HEK293T (cell line): ENCODE measurements around the gene SNTB2.

ENCODE experiments used
- CTCF ChIA-PET: fragments of 350-600 bp; formaldehyde crosslinking; extraction: SDS; loops from one replicate; lab custom pipeline; 2021; ENCODE audit warnings: antibody characterized with exemption, inconsistent platforms; lab: Yijun Ruan, JAX
- POLR2A ChIA-PET: fragments of 350-600 bp; formaldehyde crosslinking; extraction: SDS; loops from one replicate; lab custom pipeline; 2020; ENCODE audit warnings: antibody characterized with exemption, inconsistent platforms; lab: Yijun Ruan, JAX
- DNase-seq: peaks from one replicate; pipeline ENCODE4 v3.0.0; 2012; ENCODE audit warnings: mixed read lengths; ENCODE audit errors: extremely low spot score
- ARNT ChIP-seq: fragments of 450-650 bp; IDR thresholded peaks from 2 replicates; pipeline ENCODE4 v1.6.1; 2017; ENCODE audit warnings: mild to moderate bottlenecking
- BHLHE40 ChIP-seq: fragments of 450-650 bp; IDR thresholded peaks from 2 replicates; pipeline ENCODE4 v1.6.1; 2016; ENCODE audit warnings: mild to moderate bottlenecking, moderate library complexity, borderline replicate concordance
- CTBP1 ChIP-seq: fragments of 450-650 bp; IDR thresholded peaks from 2 replicates; pipeline ENCODE4 v1.6.1; 2016; ENCODE audit warnings: borderline replicate concordance
- ELF4 ChIP-seq: fragments of 450-650 bp; IDR thresholded peaks from 2 replicates; pipeline ENCODE4 v1.6.1; 2017; ENCODE audit warnings: antibody characterized with exemption
- FOXA1 ChIP-seq: fragments of 450-650 bp; IDR thresholded peaks from 2 replicates; pipeline ENCODE4 v1.6.1; 2016; ENCODE audit warnings: mild to moderate bottlenecking
- FOXM1 ChIP-seq: fragments of 450-650 bp; IDR thresholded peaks from 2 replicates; pipeline ENCODE4 v1.6.1; 2017; ENCODE audit warnings: mild to moderate bottlenecking, borderline replicate concordance
- HDGF ChIP-seq: fragments of 450-650 bp; IDR thresholded peaks from 2 replicates; pipeline ENCODE4 v1.6.1; 2017; ENCODE audit warnings: antibody characterized with exemption, borderline replicate concordance
- L3MBTL2 ChIP-seq: fragments of 450-650 bp; conservative IDR thresholded peaks from 2 replicates; pipeline ENCODE4 v1.6.1; 2016; ENCODE audit warnings: mild to moderate bottlenecking
- LEF1 ChIP-seq: fragments of 450-650 bp; IDR thresholded peaks from 2 replicates; pipeline ENCODE4 v1.6.1; 2017; ENCODE audit warnings: mild to moderate bottlenecking, borderline replicate concordance
- NFRKB ChIP-seq: fragments of 450-650 bp; IDR thresholded peaks from 2 replicates; pipeline ENCODE4 v1.6.1; 2016; ENCODE audit warnings: mild to moderate bottlenecking, moderate library complexity
- SP1 ChIP-seq: fragments of 450-650 bp; IDR thresholded peaks from 2 replicates; pipeline ENCODE4 v1.6.1; 2017
- SUZ12 ChIP-seq: fragments of 450-650 bp; IDR thresholded peaks from 2 replicates; pipeline ENCODE4 v1.6.1; 2016; ENCODE audit warnings: mild to moderate bottlenecking
- TARDBP ChIP-seq: fragments of 450-650 bp; IDR thresholded peaks from 2 replicates; pipeline ENCODE4 v1.6.1; 2016
- ZNF384 ChIP-seq: fragments of 450-650 bp; IDR thresholded peaks from 2 replicates; pipeline ENCODE4 v1.6.1; 2016
- TF ChIP-seq, protein P1 (sequence below): fragments of 450-650 bp; IDR thresholded peaks from 2 replicates; pipeline ENCODE4 v1.6.1; 2016

The SNTB2 gene

DNA sequence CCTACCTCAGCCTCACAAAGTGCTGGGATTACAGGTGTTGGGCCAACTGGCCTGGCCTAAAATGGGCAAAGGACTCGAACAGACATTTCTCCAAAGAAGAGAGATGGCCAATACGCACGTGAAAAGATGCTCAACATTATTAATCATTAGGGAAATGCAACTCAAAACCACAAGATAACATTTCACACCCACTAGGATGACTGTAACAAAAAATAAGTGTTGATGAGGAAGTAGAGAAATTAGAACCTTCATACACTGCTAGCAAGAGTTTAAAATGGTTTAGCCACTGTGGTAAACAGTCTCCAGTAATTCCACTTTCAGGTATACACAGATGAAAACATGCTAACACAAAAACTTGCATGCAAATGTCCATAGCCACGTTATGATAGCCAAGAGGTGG is 159.0 kb downstream of the SNTB2 start:
- DNase-seq = no peak
- ChIA-PET POLR2A (no interaction called here), CTCF (no interaction called here)
- TF ChIP-seq BHLHE40 = no peak
- 0 out of 2 replicates have a peak, but pooled peaks have one; percentile 9 for TF ChIP-seq ELF4

DNA sequence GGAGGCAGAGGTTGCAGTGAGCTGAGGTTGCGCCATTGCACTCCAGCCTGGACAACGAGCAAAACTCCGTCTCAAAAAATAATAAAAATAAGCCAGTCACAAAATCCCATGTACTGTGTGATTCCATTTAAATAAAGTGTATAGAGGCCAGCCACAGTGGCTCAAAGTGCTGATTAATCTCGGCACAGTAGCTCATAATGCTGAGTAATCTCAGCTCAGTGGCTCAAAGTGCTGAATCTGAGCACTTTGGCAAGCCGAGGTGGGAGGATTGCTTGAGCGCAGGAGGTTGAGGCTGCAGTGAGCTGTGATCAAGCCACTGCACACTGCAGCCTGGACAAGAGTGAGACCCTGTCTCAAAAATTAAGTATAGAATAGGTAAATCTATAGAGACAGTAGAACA is 159.7 kb downstream of the SNTB2 start:
- POLR2A ChIA-PET = interaction anchor here (1.5 kb wide), 1 partner anchor 38 kb away, joined by 3 read pairs; no protein-coding TSS in a partner anchor
- CTCF ChIA-PET = no interaction called here
- DNase-seq = no peak
- TF ChIP-seq FOXM1 (no peak), HDGF (no peak), LEF1 (no peak), ARNT (no peak), ELF4 (no peak), SP1 (no peak), TARDBP (no peak), NFRKB (no peak), BHLHE40 (no peak), ZNF384 (no peak)
- TF ChIP-seq, protein P1, sequence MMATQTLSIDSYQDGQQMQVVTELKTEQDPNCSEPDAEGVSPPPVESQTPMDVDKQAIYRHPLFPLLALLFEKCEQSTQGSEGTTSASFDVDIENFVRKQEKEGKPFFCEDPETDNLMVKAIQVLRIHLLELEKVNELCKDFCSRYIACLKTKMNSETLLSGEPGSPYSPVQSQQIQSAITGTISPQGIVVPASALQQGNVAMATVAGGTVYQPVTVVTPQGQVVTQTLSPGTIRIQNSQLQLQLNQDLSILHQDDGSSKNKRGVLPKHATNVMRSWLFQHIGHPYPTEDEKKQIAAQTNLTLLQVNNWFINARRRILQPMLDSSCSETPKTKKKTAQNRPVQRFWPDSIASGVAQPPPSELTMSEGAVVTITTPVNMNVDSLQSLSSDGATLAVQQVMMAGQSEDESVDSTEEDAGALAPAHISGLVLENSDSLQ = no peak

DNA sequence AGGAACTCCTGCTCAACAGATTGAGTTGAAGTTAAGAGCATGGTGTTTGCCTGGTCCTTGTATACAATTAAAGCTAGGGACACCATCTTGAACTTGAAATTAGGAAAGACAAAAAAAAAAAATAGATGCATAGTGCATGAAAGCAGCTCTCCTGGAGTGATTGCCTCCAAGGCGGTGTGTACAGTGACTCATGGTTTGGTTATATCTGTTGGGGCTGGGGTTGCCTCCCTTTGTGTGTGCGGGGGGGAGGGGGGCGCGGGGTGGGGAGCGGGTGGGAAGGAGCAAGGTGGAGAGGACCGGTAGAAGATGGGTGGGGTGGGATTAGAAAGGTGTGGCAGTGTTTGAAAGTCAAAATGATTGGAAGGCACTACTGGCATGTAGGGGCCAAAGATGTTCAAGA is 161.3 kb downstream of the SNTB2 start:
- CTCF ChIA-PET = no interaction called here
- POLR2A ChIA-PET = interaction anchor here (1.0 kb wide), 1 partner anchor 18 kb away, joined by 3 read pairs; the partner anchor contains the start of gene PDF
- DNase-seq = no peak
- TF ChIP-seq ZNF384 = no peak
- no peak for TF ChIP-seq LEF1
- no peak for TF ChIP-seq SUZ12

DNA sequence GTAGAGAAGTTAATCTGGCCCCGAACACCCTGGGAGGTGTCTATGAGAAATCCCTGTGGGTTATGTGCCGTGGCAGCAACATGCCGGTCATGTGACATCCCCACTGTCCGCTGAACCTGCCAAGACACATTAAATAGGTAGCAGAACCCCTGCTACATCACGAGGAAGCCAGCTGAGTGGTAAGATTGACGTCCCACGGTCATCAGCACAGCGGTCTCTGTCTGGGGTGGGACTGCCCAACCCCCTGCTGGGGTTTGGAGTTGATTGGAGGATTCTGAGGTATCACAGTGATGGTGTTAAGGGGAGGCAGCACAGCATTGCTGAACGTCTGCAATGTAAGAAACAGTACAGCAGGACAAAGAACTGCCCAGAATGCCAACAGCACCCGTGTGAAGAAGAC is 162.6 kb downstream of the SNTB2 start:
- DNase-seq = no peak
- no peak for TF ChIP-seq CTBP1
- TF ChIP-seq SP1 = no peak
- ChIA-PET CTCF (no interaction called here), POLR2A (no interaction called here)

DNA sequence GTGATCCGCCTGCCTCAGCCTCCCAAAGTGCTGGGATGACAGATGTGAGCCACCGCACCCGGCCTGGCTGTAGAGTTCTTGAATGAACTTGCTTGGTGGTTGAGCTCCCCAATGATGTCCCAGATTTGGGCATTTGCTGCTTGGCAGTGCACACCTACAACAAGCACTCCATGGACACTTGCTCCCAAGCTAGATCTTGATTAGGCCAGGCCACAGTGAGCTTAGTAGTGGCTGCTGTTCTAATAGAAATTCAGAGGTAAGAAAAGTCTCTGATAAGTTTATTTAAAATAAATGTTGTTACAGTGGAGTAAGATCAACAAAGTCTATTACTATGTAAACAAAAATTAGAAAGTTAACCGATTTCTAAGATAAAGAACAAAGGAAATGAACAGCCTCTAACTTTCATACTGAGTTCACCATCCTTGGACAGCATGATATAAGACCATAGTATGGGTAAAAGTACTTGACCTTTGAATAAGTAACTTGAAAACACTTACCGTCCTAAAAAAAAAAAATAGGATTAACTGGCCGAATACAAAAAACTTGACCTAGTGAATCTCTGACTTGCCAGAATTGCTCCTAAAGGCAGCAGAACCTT is 163.7 kb downstream of the SNTB2 start:
- CTCF ChIA-PET = no interaction called here
- DNase-seq = no peak
- POLR2A ChIA-PET = interaction anchor here (1.4 kb wide), 1 partner anchor 10 kb away, joined by 4 read pairs; no protein-coding TSS in a partner anchor
- TF ChIP-seq FOXA1 (no peak), FOXM1 (no peak), SP1 (no peak), SUZ12 (no peak), L3MBTL2 (no peak), TARDBP (no peak)

DNA sequence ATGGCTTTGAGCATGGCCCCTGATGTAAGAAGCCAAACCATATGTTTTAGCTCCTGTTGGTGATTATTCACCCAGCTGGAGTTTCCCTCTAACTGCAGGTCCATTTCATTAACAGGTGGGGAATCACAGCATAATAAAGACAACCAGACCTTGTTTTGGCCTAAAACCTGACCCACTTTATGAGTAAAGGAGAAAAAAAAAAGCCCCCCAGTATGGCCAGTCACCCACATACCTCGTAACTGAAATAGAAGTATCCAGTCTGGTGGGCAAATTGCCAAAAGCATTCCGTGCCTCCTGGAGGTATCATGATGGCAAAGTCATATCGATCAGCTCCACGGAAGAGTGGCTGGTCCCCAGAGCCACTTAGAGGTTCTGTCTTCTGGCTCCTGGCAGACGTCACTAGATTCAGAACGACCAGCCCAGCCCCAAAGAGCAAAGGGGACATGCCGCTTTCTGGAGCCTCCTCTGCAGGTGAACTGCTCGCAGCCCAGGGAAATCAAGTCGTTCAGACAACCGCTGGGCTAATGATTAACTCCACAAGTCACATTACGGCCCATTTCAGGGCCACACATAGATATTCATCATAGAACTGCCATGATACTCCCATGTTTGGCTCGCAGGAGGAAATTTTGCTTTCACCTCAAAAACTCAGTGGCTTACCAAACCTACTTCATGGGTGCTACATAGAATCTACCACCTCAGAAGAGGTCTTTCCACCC is 164.5 kb downstream of the SNTB2 start, which contains the start of gene TMED6:
TSS of gene TMED6 (minus strand) at position 478 of the 719 bp plus-strand sequence. CDS start at position 445, 33 bp downstream.
- no peak for DNase-seq
- ChIA-PET POLR2A (interaction anchor here (1.4 kb wide), 1 partner anchor 11 kb away, joined by 4 read pairs; no protein-coding TSS in a partner anchor), CTCF (no interaction called here)
- TF ChIP-seq NFRKB (no peak), ELF4 (no peak), ARNT (no peak), SUZ12 (no peak), FOXM1 (no peak), L3MBTL2 (no peak), ZNF384 (no peak)
- TF ChIP-seq, protein P1 = no peak
